Nephron (organoid): ENCODE results near the gene ZMYND8.
"Not testable (repeated sequence)": the region's sequence is repeated elsewhere in the genome, so short reads cannot be mapped to it uniquely, and the experiment has no call there.

ENCODE experiments used
- H3K27ac Mint-ChIP-seq, 3 experiments: 2 replicates each; pipeline ENCODE4 v1.8.0; 2020; ENCODE audit warnings: mixed read lengths in 3 of 3, mild to moderate bottlenecking in 2 of 3, moderate library complexity in 1 of 3
- H3K27me3 Mint-ChIP-seq: 2 replicates; pipeline ENCODE4 v1.8.0; 2021; ENCODE audit warnings: low read depth, mild to moderate bottlenecking, moderate library complexity, mixed read lengths
- H3K36me3 Mint-ChIP-seq: 2 replicates; pipeline ENCODE4 v1.8.0; 2020; ENCODE audit warnings: low read depth, mixed read lengths
- H3K4me1 Mint-ChIP-seq: 2 replicates; pipeline ENCODE4 v1.8.0; 2020; ENCODE audit warnings: mixed read lengths
- H3K4me3 Mint-ChIP-seq, 3 experiments: 2 replicates each; pipeline ENCODE4 v1.8.0; 2020; ENCODE audit warnings: mild to moderate bottlenecking in 3 of 3, mixed read lengths in 3 of 3, moderate library complexity in 2 of 3
- H3K9me3 Mint-ChIP-seq: 2 replicates; pipeline ENCODE4 v1.8.0; 2020; ENCODE audit warnings: mixed read lengths
- CTCF ChIP-seq, 3 experiments: fragments of 200-600 bp; sonication (generic); IDR thresholded peaks; one replicate each; pipeline ENCODE4 v1.5.0; 2021; ENCODE audit warnings: antibody characterized with exemption in 3 of 3; ENCODE audit not compliant: unreplicated experiment in 3 of 3

The ZMYND8 gene

DNA sequence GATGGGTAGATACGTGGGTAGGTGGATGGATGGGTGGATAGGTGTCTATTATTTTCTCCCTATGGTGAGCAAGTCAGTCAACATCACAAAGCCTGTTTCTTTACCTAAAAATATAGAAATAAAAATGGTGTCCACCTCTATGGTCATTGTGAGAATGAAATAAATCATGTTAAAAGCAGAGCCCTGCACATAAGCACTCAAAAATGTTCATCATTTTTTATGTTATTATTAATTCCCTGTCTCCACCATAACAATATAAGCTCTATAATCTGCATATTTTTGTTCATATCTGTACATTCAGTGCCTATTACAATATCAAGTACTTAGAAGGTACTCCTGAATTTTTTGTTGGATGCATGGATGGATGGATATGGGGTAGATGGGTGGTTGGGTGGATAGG is 177.6 kb downstream of the ZMYND8 start:
- Mint-ChIP-seq H3K4me3 (no peak overlapping the region), H3K27me3 (no peaks in the 10 kb centered on the region), H3K4me1 (no peaks in the 10 kb centered on the region), H3K9me3 (peaks cover 2% of the 10 kb centered on the region), H3K36me3 (peaks cover 6% of the 10 kb centered on the region), H3K27ac (no peak overlapping the region)
- no peak for TF ChIP-seq CTCF (IDR thresholded peaks at IDR 0.05; ENCODE audit: unreplicated experiment in 3 of 3)

DNA sequence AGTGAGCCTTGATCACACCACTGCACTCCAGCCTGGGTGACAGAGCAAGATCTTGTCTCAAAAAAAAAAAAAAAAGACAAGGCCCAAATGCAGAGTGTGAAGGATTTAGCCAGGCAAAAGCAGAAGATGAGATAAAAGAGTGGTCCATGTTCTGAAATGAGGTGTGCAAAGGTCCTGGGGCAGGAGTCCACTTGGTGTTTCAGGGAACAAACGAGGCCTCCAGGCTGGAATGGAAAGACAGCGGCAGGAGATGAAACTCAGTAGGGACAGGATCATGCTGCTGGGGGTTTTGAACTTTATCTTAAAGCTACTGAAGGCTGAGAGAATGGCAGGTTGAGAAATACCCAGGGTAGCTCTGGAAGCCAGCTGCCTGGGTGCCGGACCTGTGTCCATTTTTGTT is 178.2 kb downstream of the ZMYND8 start:
- peaks cover 2% of the 10 kb centered on the region for H3K9me3 Mint-ChIP-seq
- no peak overlapping the region for H3K27ac Mint-ChIP-seq
- peaks cover 6% of the 10 kb centered on the region for H3K36me3 Mint-ChIP-seq
- TF ChIP-seq CTCF (IDR thresholded peaks at IDR 0.05; ENCODE audit: unreplicated experiment in 3 of 3), result no peak
- H3K27me3 Mint-ChIP-seq, result no peaks in the 10 kb centered on the region
- no peaks in the 10 kb centered on the region for H3K4me1 Mint-ChIP-seq
- H3K4me3 Mint-ChIP-seq, result no peak overlapping the region

GRCh38 chr20:47176217-47176616 is 180.3 kb downstream of the ZMYND8 start:
- H3K36me3 Mint-ChIP-seq, H3K27ac Mint-ChIP-seq, H3K9me3 Mint-ChIP-seq, H3K4me1 Mint-ChIP-seq, H3K27me3 Mint-ChIP-seq, H3K4me3 Mint-ChIP-seq: not testable (repeated sequence)

DNA sequence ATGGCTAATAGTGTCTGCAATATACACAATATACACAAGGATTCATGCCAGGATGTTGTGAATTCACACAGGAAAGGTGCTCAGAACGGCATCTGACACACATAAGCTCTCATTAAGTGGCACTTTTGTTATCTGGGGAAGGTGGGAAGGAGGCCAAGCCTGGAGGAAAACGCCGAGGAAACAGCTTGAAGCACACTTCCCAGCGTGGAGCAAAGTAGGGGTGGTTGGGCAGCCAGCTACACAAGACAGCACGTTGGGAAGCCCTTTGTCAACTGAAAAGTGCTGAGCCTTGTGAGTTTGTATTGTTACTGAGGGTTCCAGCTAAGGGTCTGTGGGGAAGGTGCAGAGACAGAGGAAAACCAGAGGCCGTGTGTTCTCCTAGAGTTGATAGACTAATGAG is 181.0 kb downstream of the ZMYND8 start:
- H3K9me3 Mint-ChIP-seq, result no peaks in the 10 kb centered on the region
- H3K27me3 Mint-ChIP-seq, result peaks cover 11% of the 10 kb centered on the region
- H3K4me1 Mint-ChIP-seq, result peaks cover 6% of the 10 kb centered on the region
- H3K36me3 Mint-ChIP-seq, result peaks cover 4% of the 10 kb centered on the region
- H3K4me3 Mint-ChIP-seq, result no peak overlapping the region
- no peak overlapping the region for H3K27ac Mint-ChIP-seq
- TF ChIP-seq CTCF (IDR thresholded peaks at IDR 0.05; ENCODE audit: unreplicated experiment in 3 of 3), result no peak

- H3K27me3 Mint-ChIP-seq, result peaks cover 11% of the 10 kb centered on the region
- H3K9me3 Mint-ChIP-seq, result no peaks in the 10 kb centered on the region
- no peak overlapping the region for H3K4me3 Mint-ChIP-seq
- peaks cover 3% of the 10 kb centered on the region for H3K36me3 Mint-ChIP-seq
- H3K27ac Mint-ChIP-seq, result no peak overlapping the region
- TF ChIP-seq CTCF (IDR thresholded peaks at IDR 0.05; ENCODE audit: unreplicated experiment in 3 of 3), result no peak
- H3K4me1 Mint-ChIP-seq, result peaks cover 6% of the 10 kb centered on the region
Observed at GRCh38 chr20:47174456-47175243, 181.8 kb downstream of the ZMYND8 start.

DNA sequence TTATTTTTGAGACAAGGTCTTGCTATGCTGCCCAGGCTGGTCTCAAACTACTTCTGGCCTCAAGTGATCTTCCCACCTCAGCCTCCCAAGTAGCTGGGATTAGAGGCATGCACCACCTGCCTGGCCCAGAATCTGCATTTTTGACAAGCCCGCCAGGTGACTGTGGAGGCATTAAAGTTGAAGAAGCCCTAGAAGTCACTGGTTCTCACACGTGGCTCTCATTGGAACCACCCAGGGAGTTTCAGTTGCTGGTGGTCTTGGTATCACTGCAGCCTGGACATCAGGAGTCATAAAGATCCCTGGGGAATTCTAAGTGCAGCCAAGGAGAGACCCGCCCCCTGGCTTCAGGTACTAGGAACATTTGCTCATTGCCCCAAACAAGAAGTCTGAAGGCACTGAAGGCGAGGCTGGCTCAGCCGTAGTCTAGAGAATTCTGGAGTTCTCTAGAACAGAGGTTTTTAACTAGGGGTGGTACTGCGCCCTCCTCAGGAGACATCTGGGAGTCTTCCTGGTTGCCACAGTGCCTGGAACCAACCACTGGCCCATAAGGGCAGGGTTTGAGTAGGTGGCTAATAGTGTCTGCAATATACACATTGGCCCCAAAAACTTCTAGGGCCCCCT is 182.8 kb downstream of the ZMYND8 start:
- TF ChIP-seq CTCF (IDR thresholded peaks at IDR 0.05; ENCODE audit: unreplicated experiment in 3 of 3), result no peak
- Mint-ChIP-seq H3K36me3 (peaks cover 3% of the 10 kb centered on the region), H3K4me1 (peaks cover 6% of the 10 kb centered on the region), H3K27ac (no peak overlapping the region), H3K9me3 (no peaks in the 10 kb centered on the region), H3K27me3 (peaks cover 11% of the 10 kb centered on the region), H3K4me3 (no peak overlapping the region)
